Measurements from ENCODE around the gene TPCN1. TPM values are rescaled to one million over a fixed set of nuclear protein-coding genes. Genes with fewer than 3 reads are reported as not detected.

TPCN1 gene
- total RNA-seq, 1 donor from 2014 or later = 27.9 TPM

DNA sequence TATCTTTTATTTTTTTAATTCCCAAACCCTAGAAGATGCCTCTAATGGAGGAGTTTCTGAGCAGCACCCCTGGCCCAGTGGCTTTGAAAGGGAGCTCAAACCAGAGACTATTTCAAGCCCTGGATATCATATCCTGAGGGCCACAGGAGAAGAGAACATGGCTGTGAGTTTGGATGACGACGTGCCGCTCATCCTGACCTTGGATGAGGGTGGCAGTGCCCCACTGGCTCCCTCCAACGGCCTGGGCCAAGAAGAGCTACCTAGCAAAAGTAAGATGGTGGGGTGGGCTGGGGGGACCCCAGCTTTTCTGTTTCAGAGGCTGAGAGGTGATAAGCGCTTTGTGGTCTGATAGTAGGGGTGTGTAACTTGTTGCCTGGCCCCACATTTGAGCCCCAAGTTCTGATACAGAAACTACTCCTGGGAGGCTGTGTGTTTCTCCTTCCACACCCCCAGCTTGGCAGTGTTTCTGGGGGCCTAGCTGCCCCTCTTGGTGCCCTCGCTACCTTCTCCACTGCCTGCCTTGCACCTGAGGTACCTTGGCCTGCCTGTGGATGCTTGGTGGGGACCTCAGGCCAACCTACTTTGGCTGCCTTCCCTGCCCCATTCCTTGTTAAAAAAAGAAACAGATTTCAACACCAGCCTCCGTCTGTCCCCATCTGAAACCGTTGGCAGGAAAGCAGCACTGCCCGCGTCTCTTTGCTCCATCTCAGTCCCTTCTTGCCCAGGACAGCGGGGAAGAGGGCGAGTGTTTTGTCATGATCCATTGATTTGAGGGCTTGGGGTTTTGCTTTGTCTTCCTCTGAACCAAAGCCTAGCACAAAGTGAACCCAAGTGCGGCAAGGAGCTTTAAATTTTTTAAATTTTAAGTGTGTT is 5.7 kb downstream of the TPCN1 start:
- no peak overlapping the region for H3K4me2 ChIP-seq (ENCODE audit: low read length)
- TF ChIP-seq, protein P1, sequence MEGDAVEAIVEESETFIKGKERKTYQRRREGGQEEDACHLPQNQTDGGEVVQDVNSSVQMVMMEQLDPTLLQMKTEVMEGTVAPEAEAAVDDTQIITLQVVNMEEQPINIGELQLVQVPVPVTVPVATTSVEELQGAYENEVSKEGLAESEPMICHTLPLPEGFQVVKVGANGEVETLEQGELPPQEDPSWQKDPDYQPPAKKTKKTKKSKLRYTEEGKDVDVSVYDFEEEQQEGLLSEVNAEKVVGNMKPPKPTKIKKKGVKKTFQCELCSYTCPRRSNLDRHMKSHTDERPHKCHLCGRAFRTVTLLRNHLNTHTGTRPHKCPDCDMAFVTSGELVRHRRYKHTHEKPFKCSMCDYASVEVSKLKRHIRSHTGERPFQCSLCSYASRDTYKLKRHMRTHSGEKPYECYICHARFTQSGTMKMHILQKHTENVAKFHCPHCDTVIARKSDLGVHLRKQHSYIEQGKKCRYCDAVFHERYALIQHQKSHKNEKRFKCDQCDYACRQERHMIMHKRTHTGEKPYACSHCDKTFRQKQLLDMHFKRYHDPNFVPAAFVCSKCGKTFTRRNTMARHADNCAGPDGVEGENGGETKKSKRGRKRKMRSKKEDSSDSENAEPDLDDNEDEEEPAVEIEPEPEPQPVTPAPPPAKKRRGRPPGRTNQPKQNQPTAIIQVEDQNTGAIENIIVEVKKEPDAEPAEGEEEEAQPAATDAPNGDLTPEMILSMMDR (IDR thresholded peaks at IDR 0.05; ENCODE audit: insufficient read depth, low read depth, low read length) = no peak
- no peak for TF ChIP-seq EZH2 (IDR thresholded peaks at IDR 0.05; ENCODE audit: insufficient read depth, low read length)

GRCh38 chr12:113227686-113228391 is 6.6 kb downstream of the TPCN1 start:
- H3K4me3 ChIP-seq (ENCODE audit: insufficient read depth, low read depth, low read length) = no peak overlapping the region
- no peak for FAIRE-seq
- H3K27me3 Mint-ChIP-seq (ENCODE audit: low read depth, unreplicated experiment) = no peaks in the 10 kb centered on the region

More for the DNA sequence above, 5.7 kb downstream of the TPCN1 start:
- Mint-ChIP-seq H3K9me3 (ENCODE audit: unreplicated experiment) (no peaks in the 10 kb centered on the region), H3K4me3 (ENCODE audit: unreplicated experiment) (no peak overlapping the region), H3K27me3 (ENCODE audit: low read depth, unreplicated experiment) (no peaks in the 10 kb centered on the region), H3K36me3 (ENCODE audit: low read depth, unreplicated experiment) (peaks cover 20% of the 10 kb centered on the region), H3K4me1 (ENCODE audit: low read depth, unreplicated experiment) (peaks cover 32% of the 10 kb centered on the region), H3K27ac (ENCODE audit: unreplicated experiment) (no peak overlapping the region)
- Histone ChIP-seq H3K9me3 (ENCODE audit: insufficient read depth, low read depth, low read length) (no peaks in the 10 kb centered on the region), H3K9ac (ENCODE audit: low read length) (no peak overlapping the region), H3K27ac (ENCODE audit: low read depth, low read length) (no peak overlapping the region), H3K36me3 (ENCODE audit: insufficient read depth, low read length) (no peaks in the 10 kb centered on the region), H3K79me2 (ENCODE audit: insufficient read depth, low read length) (peaks cover 6% of the 10 kb centered on the region), H2AFZ (ENCODE audit: low read depth, low read length) (no peak overlapping the region), H4K20me1 (ENCODE audit: insufficient read depth, low read length) (no peaks in the 10 kb centered on the region), H3K4me3 (ENCODE audit: insufficient read depth, low read depth, low read length) (no peak overlapping the region), H3K4me1 (ENCODE audit: insufficient read depth, low read length) (peaks cover 34% of the 10 kb centered on the region), H3K27me3 (ENCODE audit: insufficient read depth, low read length) (no peaks in the 10 kb centered on the region)
- DNase-seq (ENCODE audit: low read depth) = no peak
- no peak for FAIRE-seq

More at GRCh38 chr12:113227686-113228391, 6.6 kb downstream of the TPCN1 start:
- Histone ChIP-seq H3K4me1 (ENCODE audit: insufficient read depth, low read length) (peaks cover 34% of the 10 kb centered on the region), H3K36me3 (ENCODE audit: insufficient read depth, low read length) (no peaks in the 10 kb centered on the region), H3K4me2 (ENCODE audit: low read length) (no peak overlapping the region), H2AFZ (ENCODE audit: low read depth, low read length) (no peak overlapping the region), H3K9me3 (ENCODE audit: insufficient read depth, low read depth, low read length) (no peaks in the 10 kb centered on the region), H3K79me2 (ENCODE audit: insufficient read depth, low read length) (peaks cover 3% of the 10 kb centered on the region), H4K20me1 (ENCODE audit: insufficient read depth, low read length) (no peaks in the 10 kb centered on the region), H3K9ac (ENCODE audit: low read length) (no peak overlapping the region), H3K27me3 (ENCODE audit: insufficient read depth, low read length) (no peaks in the 10 kb centered on the region), H3K27ac (ENCODE audit: low read depth, low read length) (no peak overlapping the region)
- TF ChIP-seq, protein P1 (IDR thresholded peaks at IDR 0.05; ENCODE audit: insufficient read depth, low read depth, low read length) = no peak
- TF ChIP-seq EZH2 (IDR thresholded peaks at IDR 0.05; ENCODE audit: insufficient read depth, low read length) = no peak
- peaks cover 24% of the 10 kb centered on the region for H3K4me1 Mint-ChIP-seq (ENCODE audit: low read depth, unreplicated experiment)
- peaks cover 22% of the 10 kb centered on the region for H3K36me3 Mint-ChIP-seq (ENCODE audit: low read depth, unreplicated experiment)
- peak overlapping the region; percentile 41 for H3K27ac Mint-ChIP-seq (ENCODE audit: unreplicated experiment)
- no peak overlapping the region for H3K4me3 Mint-ChIP-seq (ENCODE audit: unreplicated experiment)
- no peaks in the 10 kb centered on the region for H3K9me3 Mint-ChIP-seq (ENCODE audit: unreplicated experiment)
- DNase-seq (ENCODE audit: low read depth) = no peak
